Posterior cingulate gyrus (tissue), 11 donors: ENCODE measurements around the gene ZNF26.

ENCODE experiments used
- DNase-seq, 10 donors: peaks; one replicate each; pipeline versions ENCODE4 v3.0.0 to v3.0.0-alpha.2; 2020 to 2021; ENCODE audit warnings: mixed read lengths in 3 of 10
- intact Hi-C: fragments of 100-400 bp; cut with DNase I; formaldehyde crosslinking; loops from one replicate; pipeline ENCODE4 v1.15.1; 2023

Gene ZNF26

DNA sequence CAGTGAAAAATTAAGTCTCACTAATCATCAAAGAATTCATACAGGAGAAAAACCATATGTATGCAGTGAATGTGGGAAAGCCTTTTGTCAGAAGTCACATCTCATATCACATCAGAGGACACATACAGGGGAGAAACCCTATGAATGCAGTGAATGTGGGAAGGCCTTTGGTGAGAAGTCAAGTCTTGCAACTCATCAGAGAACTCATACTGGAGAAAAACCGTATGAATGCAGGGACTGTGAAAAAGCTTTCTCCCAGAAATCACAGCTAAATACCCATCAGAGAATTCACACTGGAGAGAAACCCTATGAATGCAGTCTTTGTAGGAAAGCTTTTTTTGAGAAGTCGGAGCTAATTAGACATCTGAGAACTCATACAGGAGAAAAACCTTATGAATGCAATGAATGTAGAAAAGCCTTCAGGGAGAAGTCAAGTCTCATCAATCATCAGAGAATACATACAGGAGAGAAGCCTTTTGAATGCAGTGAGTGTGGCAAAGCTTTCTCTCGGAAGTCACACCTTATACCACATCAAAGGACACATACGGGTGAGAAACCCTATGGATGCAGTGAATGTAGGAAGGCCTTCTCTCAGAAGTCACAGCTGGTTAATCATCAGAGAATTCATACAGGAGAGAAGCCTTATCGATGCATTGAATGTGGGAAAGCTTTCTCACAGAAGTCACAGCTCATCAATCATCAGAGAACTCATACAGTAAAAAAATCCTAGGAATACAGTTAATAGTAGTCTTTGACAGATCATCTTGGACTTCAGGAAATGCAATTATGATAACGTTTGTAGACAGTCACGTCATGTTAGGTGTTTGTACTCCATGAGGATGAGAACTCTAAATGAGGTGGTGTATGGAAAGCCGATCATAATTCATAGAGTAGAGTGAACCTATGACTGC lies 72.3 kb downstream of the ZNF26 start:
- DNase-seq: no peak
- intact Hi-C loops: no loop called here

DNA sequence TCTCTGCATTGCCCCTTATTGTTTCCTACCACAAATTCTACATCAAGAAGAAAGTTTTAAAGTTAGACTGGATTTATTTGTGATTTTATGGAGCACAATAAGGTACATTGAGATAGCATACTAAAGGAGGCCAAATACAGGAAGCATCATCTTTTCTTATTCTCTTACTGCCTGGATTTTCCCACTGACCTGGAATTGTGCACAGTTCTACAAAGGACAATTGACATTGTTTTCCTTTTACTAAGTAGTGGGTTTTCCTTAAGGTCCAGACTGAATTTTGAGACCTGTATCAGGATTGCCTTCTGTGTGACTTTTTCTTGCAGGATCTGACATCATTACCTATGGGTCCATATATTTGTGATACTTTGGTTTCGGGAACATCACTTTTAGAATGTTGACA lies 75.8 kb downstream of the ZNF26 start:
- intact Hi-C loops: no loop called here
- DNase-seq: no peak

DNA sequence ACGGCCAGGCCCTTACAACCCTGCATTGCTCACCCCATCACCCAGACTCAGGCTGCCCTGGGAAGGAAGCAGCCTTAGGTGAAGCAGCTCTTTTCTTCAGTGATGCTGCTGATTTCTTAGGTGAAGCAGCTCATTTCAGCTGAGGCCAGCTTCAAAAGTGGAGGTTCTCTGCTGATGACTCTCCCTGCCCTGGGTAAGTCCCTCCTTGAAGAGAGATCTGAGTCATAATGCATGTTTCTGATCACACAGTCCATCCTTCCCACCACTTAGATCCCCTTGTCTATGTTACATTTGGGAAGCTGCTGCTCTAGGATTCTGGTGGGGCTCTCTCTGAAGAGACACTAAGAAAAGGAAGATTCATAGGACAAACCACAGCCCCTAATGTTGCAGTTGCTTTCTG lies 77.4 kb downstream of the ZNF26 start:
- no peak for DNase-seq
- intact Hi-C loops: no loop called here

DNA sequence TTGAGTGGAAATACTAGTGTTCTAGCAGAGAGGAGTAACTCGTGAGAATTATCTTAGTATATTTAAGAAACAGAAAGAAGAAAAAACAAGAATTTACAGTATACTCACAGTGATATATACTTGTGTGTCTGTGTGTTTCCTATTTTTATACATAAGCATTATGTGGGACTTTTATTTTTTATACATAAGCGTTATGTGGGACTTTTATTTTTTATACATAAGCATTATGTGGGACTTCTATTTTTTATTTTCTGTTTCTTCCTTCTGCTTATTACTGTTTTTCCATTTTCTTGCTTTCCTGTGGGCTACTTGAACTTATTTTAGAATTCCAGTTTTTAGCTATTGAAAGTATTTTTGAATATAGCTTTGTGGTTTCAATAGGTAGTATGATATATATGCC lies 87.7 kb downstream of the ZNF26 start:
- intact Hi-C loops: no loop called here
- DNase-seq: no peak
